ENCODE measurements around the gene MAGEB16. TPM values are rescaled to one million over a fixed set of nuclear protein-coding genes. Genes with fewer than 3 reads are reported as not detected.

Gene MAGEB16
- not detected for total RNA-seq

DNA sequence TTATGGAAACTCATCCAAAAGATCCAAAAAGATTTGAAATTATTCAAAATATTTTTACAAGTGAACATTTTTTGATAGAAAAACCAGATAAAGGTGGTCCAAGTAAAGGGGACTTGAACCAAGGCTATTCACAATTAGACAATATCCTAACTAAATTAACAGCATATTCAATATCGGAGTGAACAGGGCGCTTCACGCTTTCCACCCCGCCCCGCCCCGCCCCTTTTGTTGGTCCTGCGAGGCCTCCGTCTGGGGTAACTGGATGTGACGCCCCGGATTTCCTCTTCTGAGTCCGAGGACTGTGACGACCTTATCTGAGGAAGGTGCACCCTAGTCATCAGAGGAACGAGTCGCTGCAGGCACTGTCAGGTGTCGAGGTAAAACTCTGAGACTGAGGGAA lies at the start of gene MAGEB16:
Gene MAGEB16, plus strand, starts transcription at position 301 of the 400 bp plus-strand sequence. CDS start 3,855 bp downstream, outside the sequence.
- no peak within 1 kb of the TSS for H3K4me3 ChIP-seq
- no peak within 1 kb of the TSS for H3K27ac ChIP-seq
- intact Hi-C loops (cut with DNase I; ENCODE audit: low total_unique reads), result no loop called here
- TF ChIP-seq, protein P1, sequence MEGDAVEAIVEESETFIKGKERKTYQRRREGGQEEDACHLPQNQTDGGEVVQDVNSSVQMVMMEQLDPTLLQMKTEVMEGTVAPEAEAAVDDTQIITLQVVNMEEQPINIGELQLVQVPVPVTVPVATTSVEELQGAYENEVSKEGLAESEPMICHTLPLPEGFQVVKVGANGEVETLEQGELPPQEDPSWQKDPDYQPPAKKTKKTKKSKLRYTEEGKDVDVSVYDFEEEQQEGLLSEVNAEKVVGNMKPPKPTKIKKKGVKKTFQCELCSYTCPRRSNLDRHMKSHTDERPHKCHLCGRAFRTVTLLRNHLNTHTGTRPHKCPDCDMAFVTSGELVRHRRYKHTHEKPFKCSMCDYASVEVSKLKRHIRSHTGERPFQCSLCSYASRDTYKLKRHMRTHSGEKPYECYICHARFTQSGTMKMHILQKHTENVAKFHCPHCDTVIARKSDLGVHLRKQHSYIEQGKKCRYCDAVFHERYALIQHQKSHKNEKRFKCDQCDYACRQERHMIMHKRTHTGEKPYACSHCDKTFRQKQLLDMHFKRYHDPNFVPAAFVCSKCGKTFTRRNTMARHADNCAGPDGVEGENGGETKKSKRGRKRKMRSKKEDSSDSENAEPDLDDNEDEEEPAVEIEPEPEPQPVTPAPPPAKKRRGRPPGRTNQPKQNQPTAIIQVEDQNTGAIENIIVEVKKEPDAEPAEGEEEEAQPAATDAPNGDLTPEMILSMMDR (IDR thresholded peaks at IDR 0.05), result no peak
- TF ChIP-seq POLR2A (IDR thresholded peaks at IDR 0.05), result no peak
- H3K4me1 ChIP-seq, result no peaks in the 10 kb centered on the region
- no peaks in the 10 kb centered on the region for H3K9me3 ChIP-seq
- no peaks in the 10 kb centered on the region for H3K36me3 ChIP-seq
- no peak for DNase-seq
- peaks cover 0 to 3% of the 10 kb centered on the region in 2 donors for H3K27me3 ChIP-seq

DNA sequence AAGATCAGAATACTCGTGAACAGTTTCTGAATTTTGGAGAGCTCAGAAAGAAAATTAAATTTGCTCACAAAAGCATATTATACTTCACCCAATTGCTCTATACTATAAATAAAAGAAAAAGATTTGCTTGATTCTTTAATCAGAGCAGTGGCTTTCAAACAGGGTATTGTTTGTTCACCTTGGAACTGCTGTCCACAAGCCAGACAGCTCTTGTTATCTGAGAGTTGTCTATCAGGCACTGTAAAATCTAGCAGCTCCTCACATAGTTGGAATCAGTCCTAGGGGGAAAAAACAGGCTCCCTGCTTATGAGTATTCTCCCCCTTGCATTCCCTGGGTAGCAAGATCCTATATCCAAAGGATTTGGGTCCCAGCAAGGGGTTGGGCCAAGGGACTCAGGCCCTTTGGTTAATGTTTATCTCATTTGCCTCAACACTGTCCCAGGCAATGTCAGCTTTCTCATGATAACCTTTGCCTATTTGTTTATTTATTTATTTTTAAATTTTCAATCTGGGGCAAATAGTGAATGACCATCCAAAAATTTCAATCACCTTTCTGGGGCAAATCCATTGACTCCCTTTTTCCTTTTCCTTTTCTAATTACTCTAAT lies 24.1 kb upstream of the MAGEB16 start:
- intact Hi-C loops (cut with DNase I; ENCODE audit: low total_unique reads), result no loop called here
- no peak overlapping the region for H3K27ac ChIP-seq
- H3K9me3 ChIP-seq, result no peaks in the 10 kb centered on the region
- DNase-seq, result no peak
- H3K27me3 ChIP-seq, result no peaks in the 10 kb centered on the region
- TF ChIP-seq, protein P1 (IDR thresholded peaks at IDR 0.05), result no peak
- TF ChIP-seq POLR2A (IDR thresholded peaks at IDR 0.05), result no peak
- H3K4me3 ChIP-seq, result no peak overlapping the region
- H3K36me3 ChIP-seq, result no peaks in the 10 kb centered on the region
- no peaks in the 10 kb centered on the region for H3K4me1 ChIP-seq

DNA sequence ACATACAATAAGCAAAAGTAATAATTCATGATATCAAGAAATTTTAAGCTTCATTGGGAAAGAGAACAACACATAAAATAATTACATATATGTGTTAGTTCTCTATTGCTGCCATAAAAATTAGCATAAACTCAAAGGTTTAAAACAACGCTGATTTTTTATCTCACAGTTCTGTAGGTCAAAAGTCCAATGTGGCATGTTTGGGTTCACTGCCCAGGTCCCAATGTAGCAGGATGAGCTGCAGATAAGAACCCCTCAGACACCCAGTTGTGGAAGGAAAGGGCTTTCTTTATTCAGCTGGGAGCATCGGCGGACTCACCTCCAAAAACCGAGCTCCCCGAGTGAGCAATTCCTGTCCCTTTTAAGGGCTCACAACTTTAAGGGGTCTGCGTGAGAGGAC lies 13.1 kb upstream of the MAGEB16 start:
- H3K9me3 ChIP-seq, result no peaks in the 10 kb centered on the region
- H3K27me3 ChIP-seq, result no peaks in the 10 kb centered on the region
- no peaks in the 10 kb centered on the region for H3K36me3 ChIP-seq
- H3K4me3 ChIP-seq, result no peak overlapping the region
- no peaks in the 10 kb centered on the region for H3K4me1 ChIP-seq
- intact Hi-C loops (cut with DNase I; ENCODE audit: low total_unique reads), result no loop called here
- DNase-seq, result no peak
- H3K27ac ChIP-seq, result no peak overlapping the region
- TF ChIP-seq, protein P1 (IDR thresholded peaks at IDR 0.05), result no peak
- no peak for TF ChIP-seq POLR2A (IDR thresholded peaks at IDR 0.05)

DNA sequence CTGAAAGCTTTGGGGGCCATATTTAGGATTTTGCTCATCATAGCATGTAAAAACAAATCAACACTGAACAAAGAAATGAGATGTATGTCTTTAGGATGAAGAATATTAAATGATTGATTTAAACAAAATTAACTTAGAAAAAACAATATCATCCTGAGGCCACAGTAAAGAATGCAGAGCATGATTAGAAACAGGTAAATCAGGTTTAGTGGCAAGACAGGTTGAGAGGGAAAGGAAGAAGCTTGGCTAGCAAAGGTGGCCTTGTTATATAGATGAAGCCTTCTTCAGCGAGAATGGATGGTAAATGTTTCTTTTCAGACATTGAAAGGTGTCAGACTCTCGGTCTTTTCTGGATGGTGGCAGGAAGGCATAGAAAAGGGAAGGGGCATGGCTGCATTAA lies 11.9 kb upstream of the MAGEB16 start:
- H3K9me3 ChIP-seq, result no peaks in the 10 kb centered on the region
- no peak overlapping the region for H3K27ac ChIP-seq
- TF ChIP-seq, protein P1 (IDR thresholded peaks at IDR 0.05), result no peak
- TF ChIP-seq POLR2A (IDR thresholded peaks at IDR 0.05), result no peak
- DNase-seq, result no peak
- no peaks in the 10 kb centered on the region for H3K36me3 ChIP-seq
- intact Hi-C loops (cut with DNase I; ENCODE audit: low total_unique reads), result no loop called here
- no peaks in the 10 kb centered on the region for H3K27me3 ChIP-seq
- no peaks in the 10 kb centered on the region for H3K4me1 ChIP-seq
- no peak overlapping the region for H3K4me3 ChIP-seq

DNA sequence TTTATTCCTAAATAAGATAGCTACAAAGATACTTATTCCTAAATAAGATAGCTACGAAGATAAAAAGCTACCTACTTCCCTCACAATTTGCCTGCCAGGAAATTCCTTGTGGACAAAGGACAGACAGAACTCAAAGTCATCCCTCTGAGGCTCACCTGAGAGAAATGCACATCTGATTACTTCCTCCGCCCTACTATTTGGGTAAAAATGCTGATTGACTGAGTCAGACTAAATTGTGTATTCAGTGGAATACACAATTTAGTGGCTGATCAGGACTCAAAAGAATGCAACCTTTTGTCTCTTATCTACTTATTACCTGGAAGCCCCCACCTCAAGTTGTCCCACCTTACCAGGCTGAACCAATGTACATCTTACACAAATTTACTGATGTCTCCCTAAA lies 10.3 kb upstream of the MAGEB16 start:
- TF ChIP-seq, protein P1 (IDR thresholded peaks at IDR 0.05), result no peak
- no peak for TF ChIP-seq POLR2A (IDR thresholded peaks at IDR 0.05)
- H3K36me3 ChIP-seq, result no peaks in the 10 kb centered on the region
- H3K4me3 ChIP-seq, result no peak overlapping the region
- DNase-seq, result no peak
- H3K4me1 ChIP-seq, result no peaks in the 10 kb centered on the region
- intact Hi-C loops (cut with DNase I; ENCODE audit: low total_unique reads), result no loop called here
- no peak overlapping the region for H3K27ac ChIP-seq
- H3K27me3 ChIP-seq, result no peaks in the 10 kb centered on the region
- H3K9me3 ChIP-seq, result no peaks in the 10 kb centered on the region
